Lower leg skin (tissue), 3 donors: Measurements from ENCODE around the gene SVIL.

ENCODE experiments used
- CTCF ChIP-seq, 3 donors: fragments of 450-650 bp; IDR thresholded peaks; one replicate each; pipeline ENCODE4 v1.5.1; 2016; ENCODE audit warnings: antibody characterized with exemption in 3 of 3, mild to moderate bottlenecking in 3 of 3, moderate library complexity in 2 of 3
- POLR2A ChIP-seq, 2 donors: fragments of 450-650 bp; IDR thresholded peaks; one replicate each; pipeline ENCODE4 v1.6.1; 2016 to 2017; ENCODE audit warnings: antibody characterized with exemption in 2 of 2, mild to moderate bottlenecking in 1 of 2, moderate library complexity in 1 of 2

DNA sequence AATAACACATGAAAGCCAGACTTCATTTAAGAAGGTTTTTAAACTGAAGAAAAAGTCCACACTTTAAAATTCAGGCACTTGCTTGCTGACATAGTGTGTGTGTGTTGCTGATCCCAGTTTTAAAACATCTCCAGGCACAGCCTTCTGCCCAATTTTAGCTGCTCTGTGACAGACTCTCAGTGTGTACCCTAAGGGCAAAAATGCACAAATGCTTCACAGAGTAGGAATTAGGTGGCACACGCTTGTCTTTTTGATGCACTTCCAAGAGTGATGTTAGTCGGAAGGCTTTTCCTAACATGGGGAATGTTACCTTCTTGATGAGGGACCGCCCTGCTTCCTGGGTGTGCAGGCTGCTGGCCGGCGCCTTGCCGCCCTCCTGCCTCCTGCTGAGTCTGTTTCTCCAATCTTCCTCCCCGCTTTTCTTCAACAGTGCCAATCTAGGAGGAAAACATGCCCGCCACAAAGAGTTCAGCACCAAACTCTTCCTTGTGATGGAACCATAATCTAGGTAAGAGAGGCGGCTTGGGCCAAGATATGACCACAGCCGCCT lies 122.3 kb downstream of the SVIL start:
- TF ChIP-seq CTCF (IDR thresholded peaks at IDR 0.05) (no peak), POLR2A (IDR thresholded peaks at IDR 0.05) (no peak)
